ENCODE results near the gene PEX5L. TPM values are rescaled to one million over a fixed set of nuclear protein-coding genes. Genes with fewer than 3 reads are reported as not detected.

PEX5L gene
- total and polyA plus RNA-seq, 2 experiments from 2014 or later: 6.3 to 7.0 TPM

DNA sequence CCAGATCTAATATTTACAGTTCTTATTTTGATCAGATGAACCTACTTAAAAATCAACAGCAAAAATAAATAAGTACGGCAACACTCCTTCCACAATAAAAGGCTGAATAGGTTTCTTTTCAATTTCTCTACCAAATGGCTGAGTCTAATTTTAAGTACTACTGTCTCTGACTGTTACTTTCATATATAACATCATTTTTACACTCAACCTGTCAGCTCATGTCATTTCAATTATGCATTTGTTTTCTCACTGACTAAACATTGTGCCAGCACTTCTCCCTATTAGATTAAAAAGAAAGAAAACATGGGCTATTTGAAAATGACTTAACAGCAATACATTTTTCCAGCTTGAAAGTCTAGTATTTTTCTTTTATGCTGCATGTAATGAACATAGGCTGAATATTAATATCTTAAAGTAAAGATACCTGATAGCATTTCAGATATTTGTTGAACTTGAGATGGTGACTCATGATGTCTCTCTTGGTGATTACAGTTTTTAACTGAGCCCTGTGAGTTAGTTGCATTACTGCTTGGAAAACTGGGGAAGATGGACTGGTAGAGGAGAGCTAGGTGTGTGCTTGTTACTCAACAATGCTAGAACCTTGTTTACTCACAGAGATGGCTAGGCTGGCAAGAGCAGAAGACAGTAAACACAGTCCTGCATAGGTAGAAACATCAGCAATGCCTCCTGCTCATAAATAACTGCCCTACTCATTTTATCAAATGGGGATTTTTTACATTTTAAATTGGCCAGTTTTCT is 73.9 kb downstream of the PEX5L start:
- no peaks in the 10 kb centered on the region for H3K36me3 ChIP-seq (ENCODE audit: insufficient read depth)
- H3K27ac ChIP-seq (ENCODE audit: low read depth): no peak overlapping the region
- no peaks in the 10 kb centered on the region for H3K9me3 Mint-ChIP-seq
- TF ChIP-seq EZH2phosphoT487 (IDR thresholded peaks at IDR 0.05; ENCODE audit: unreplicated experiment): no peak
- TF ChIP-seq, protein P1, sequence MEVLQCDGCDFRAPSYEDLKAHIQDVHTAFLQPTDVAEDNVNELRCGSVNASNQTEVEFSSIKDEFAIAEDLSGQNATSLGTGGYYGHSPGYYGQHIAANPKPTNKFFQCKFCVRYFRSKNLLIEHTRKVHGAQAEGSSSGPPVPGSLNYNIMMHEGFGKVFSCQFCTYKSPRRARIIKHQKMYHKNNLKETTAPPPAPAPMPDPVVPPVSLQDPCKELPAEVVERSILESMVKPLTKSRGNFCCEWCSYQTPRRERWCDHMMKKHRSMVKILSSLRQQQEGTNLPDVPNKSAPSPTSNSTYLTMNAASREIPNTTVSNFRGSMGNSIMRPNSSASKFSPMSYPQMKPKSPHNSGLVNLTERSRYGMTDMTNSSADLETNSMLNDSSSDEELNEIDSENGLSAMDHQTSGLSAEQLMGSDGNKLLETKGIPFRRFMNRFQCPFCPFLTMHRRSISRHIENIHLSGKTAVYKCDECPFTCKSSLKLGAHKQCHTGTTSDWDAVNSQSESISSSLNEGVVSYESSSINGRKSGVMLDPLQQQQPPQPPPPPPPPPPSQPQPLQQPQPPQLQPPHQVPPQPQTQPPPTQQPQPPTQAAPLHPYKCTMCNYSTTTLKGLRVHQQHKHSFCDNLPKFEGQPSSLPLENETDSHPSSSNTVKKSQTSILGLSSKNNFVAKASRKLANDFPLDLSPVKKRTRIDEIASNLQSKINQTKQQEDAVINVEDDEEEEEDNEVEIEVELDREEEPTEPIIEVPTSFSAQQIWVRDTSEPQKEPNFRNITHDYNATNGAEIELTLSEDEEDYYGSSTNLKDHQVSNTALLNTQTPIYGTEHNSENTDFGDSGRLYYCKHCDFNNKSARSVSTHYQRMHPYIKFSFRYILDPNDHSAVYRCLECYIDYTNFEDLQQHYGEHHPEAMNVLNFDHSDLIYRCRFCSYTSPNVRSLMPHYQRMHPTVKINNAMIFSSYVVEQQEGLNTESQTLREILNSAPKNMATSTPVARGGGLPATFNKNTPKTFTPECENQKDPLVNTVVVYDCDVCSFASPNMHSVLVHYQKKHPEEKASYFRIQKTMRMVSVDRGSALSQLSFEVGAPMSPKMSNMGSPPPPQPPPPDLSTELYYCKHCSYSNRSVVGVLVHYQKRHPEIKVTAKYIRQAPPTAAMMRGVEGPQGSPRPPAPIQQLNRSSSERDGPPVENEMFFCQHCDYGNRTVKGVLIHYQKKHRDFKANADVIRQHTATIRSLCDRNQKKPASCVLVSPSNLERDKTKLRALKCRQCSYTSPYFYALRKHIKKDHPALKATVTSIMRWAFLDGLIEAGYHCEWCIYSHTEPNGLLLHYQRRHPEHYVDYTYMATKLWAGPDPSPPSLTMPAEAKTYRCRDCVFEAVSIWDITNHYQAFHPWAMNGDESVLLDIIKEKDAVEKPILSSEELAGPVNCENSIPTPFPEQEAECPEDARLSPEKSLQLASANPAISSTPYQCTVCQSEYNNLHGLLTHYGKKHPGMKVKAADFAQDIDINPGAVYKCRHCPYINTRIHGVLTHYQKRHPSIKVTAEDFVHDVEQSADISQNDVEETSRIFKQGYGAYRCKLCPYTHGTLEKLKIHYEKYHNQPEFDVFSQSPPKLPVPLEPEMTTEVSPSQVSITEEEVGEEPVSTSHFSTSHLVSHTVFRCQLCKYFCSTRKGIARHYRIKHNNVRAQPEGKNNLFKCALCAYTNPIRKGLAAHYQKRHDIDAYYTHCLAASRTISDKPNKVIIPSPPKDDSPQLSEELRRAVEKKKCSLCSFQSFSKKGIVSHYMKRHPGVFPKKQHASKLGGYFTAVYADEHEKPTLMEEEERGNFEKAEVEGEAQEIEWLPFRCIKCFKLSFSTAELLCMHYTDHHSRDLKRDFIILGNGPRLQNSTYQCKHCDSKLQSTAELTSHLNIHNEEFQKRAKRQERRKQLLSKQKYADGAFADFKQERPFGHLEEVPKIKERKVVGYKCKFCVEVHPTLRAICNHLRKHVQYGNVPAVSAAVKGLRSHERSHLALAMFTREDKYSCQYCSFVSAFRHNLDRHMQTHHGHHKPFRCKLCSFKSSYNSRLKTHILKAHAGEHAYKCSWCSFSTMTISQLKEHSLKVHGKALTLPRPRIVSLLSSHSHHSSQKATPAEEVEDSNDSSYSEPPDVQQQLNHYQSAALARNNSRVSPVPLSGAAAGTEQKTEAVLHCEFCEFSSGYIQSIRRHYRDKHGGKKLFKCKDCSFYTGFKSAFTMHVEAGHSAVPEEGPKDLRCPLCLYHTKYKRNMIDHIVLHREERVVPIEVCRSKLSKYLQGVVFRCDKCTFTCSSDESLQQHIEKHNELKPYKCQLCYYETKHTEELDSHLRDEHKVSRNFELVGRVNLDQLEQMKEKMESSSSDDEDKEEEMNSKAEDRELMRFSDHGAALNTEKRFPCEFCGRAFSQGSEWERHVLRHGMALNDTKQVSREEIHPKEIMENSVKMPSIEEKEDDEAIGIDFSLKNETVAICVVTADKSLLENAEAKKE (CRISPR knock-in tag; IDR thresholded peaks at IDR 0.05): no peak
- no peak for TF ChIP-seq JUNB (IDR thresholded peaks at IDR 0.05; ENCODE audit: unreplicated experiment)
- no peak for TF ChIP-seq CREB1 (CRISPR knock-in tag; IDR thresholded peaks at IDR 0.05; ENCODE audit: low read depth)
- TF ChIP-seq EZH2 (IDR thresholded peaks at IDR 0.05; ENCODE audit: low read depth, unreplicated experiment): no peak
- TF ChIP-seq, protein P2, sequence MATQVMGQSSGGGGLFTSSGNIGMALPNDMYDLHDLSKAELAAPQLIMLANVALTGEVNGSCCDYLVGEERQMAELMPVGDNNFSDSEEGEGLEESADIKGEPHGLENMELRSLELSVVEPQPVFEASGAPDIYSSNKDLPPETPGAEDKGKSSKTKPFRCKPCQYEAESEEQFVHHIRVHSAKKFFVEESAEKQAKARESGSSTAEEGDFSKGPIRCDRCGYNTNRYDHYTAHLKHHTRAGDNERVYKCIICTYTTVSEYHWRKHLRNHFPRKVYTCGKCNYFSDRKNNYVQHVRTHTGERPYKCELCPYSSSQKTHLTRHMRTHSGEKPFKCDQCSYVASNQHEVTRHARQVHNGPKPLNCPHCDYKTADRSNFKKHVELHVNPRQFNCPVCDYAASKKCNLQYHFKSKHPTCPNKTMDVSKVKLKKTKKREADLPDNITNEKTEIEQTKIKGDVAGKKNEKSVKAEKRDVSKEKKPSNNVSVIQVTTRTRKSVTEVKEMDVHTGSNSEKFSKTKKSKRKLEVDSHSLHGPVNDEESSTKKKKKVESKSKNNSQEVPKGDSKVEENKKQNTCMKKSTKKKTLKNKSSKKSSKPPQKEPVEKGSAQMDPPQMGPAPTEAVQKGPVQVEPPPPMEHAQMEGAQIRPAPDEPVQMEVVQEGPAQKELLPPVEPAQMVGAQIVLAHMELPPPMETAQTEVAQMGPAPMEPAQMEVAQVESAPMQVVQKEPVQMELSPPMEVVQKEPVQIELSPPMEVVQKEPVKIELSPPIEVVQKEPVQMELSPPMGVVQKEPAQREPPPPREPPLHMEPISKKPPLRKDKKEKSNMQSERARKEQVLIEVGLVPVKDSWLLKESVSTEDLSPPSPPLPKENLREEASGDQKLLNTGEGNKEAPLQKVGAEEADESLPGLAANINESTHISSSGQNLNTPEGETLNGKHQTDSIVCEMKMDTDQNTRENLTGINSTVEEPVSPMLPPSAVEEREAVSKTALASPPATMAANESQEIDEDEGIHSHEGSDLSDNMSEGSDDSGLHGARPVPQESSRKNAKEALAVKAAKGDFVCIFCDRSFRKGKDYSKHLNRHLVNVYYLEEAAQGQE (IDR thresholded peaks at IDR 0.05; ENCODE audit: unreplicated experiment): no peak
- no peak for TF ChIP-seq NANOG (IDR thresholded peaks at IDR 0.05; ENCODE audit: borderline replicate concordance)
- TF ChIP-seq POLR2AphosphoS5 (IDR thresholded peaks at IDR 0.05; ENCODE audit: low read depth): no peak
- no peak for TF ChIP-seq ZNF331 (CRISPR knock-in tag; IDR thresholded peaks at IDR 0.05; ENCODE audit: low read depth)
- TF ChIP-seq, protein P3, sequence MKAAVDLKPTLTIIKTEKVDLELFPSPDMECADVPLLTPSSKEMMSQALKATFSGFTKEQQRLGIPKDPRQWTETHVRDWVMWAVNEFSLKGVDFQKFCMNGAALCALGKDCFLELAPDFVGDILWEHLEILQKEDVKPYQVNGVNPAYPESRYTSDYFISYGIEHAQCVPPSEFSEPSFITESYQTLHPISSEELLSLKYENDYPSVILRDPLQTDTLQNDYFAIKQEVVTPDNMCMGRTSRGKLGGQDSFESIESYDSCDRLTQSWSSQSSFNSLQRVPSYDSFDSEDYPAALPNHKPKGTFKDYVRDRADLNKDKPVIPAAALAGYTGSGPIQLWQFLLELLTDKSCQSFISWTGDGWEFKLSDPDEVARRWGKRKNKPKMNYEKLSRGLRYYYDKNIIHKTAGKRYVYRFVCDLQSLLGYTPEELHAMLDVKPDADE (IDR thresholded peaks at IDR 0.05): no peak
- TF ChIP-seq ZNF114 (CRISPR knock-in tag; IDR thresholded peaks at IDR 0.05): no peak
- TF ChIP-seq STAT1 (IDR thresholded peaks at IDR 0.05; ENCODE audit: unreplicated experiment): no peak
- H3K4me3 Mint-ChIP-seq: no peak overlapping the region
- no peak for DNase-seq (ENCODE audit: low spot score)
- H3K4me2 ChIP-seq: no peak overlapping the region
- H3F3A ChIP-seq (replicated peaks; ENCODE audit: low read depth): no peaks in the 10 kb centered on the region
- H3K79me2 ChIP-seq (replicated peaks; ENCODE audit: insufficient read depth): no peaks in the 10 kb centered on the region
- H3K27ac Mint-ChIP-seq: no peak overlapping the region
- no peaks in the 10 kb centered on the region for H3K36me3 Mint-ChIP-seq (ENCODE audit: low read depth)
- peaks cover 3% of the 10 kb centered on the region for H3K27me3 Mint-ChIP-seq (ENCODE audit: insufficient read depth, low read depth, poor library complexity)
- H2AFZ ChIP-seq: no peak overlapping the region
- H4K20me1 ChIP-seq (replicated peaks; ENCODE audit: insufficient read depth): no peaks in the 10 kb centered on the region
- no peak overlapping the region for H3K4me3 ChIP-seq
- H3K4me1 Mint-ChIP-seq: peaks cover 4% of the 10 kb centered on the region
- no peaks in the 10 kb centered on the region; the same call in 1 of the 2 replicates for H3K4me1 ChIP-seq (ENCODE audit: insufficient read depth)
- peaks cover 3% of the 10 kb centered on the region; the same call in 1 of the 2 replicates for H3K9me2 ChIP-seq (ENCODE audit: insufficient read depth)
- no peaks in the 10 kb centered on the region for H3K27me3 ChIP-seq (ENCODE audit: insufficient read depth)
- ATAC-seq: no peak
